T47D (cell line): ENCODE measurements around the gene KCNG3.
A peak's percentile ranks its signal among the peaks of the same experiment; 100 is the strongest.

Experiments
- DNase-seq, 2 experiments: peaks; one replicate each; pipeline versions ENCODE4 v3.0.0 to v3.0.0-alpha.2; 2011 to 2012; ENCODE audit warnings: low read depth in 1 of 2, low spot score in 1 of 2
- JUND ChIP-seq: IDR thresholded peaks from 2 replicates; pipeline ENCODE4 v1.6.1; 2012; ENCODE audit warnings: low read depth
- in situ Hi-C: cut with HindIII; loops from 2 replicates; pipeline ENCODE4 v1.10.0; 2016; ENCODE audit warnings: low sequenced_read_pairs, low pct_unique_long_range_greater_than_20kb

KCNG3 gene, protein sequence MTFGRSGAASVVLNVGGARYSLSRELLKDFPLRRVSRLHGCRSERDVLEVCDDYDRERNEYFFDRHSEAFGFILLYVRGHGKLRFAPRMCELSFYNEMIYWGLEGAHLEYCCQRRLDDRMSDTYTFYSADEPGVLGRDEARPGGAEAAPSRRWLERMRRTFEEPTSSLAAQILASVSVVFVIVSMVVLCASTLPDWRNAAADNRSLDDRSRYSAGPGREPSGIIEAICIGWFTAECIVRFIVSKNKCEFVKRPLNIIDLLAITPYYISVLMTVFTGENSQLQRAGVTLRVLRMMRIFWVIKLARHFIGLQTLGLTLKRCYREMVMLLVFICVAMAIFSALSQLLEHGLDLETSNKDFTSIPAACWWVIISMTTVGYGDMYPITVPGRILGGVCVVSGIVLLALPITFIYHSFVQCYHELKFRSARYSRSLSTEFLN

DNA sequence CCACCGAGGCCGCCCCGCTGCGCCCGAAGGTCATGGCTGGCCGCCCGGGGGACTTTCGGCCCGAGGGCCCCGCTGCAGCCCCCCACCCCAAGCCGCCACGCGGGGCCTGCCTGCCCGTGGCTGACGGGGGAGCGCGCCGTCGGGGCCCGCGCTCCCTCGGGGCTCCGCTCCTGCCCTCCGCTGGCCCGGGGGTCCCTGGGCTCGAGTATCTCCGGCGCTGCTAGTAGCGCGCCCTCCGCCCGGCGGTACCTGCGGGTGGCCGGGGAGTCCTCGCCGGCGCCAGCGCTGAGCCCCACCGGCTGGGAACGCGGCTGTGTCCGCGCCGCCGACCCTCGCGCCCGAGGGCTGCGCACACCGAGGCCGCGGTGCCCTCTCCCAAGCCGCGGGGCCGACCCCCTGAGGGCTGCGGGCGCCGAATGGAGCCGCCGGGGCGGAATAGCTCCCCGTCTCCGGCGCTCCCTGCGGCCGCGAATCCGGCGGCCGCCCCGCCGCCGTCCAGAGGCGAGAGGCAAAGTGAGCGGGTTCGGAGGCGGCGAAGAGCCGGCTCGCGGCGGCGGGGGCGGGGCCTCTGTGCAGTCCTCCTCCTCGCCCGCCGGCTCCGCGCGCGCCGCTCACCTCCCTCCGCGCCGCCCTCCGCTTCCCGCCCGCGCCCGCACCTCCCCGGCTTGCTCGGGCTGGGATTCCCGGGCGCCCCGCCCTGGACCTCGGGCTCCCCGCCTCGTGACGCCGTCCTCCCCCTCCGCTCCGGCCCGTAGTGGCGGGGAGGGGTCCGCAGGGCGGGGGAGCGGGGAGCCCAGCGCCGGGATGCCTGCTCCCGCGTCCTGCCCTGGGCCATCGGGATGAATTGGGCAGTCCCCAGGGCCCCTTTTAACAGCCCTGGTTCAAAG is at the start of gene KCNG3:
Gene KCNG3, minus strand, starts transcription at position 515 of the 887 bp plus-strand sequence. Its CDS starts 481 bp downstream, at position 34.
- TF ChIP-seq JUND, result no peak
- DNase-seq, result peak; percentile 71 to 74
- in situ Hi-C loops, result no loop called here

DNA sequence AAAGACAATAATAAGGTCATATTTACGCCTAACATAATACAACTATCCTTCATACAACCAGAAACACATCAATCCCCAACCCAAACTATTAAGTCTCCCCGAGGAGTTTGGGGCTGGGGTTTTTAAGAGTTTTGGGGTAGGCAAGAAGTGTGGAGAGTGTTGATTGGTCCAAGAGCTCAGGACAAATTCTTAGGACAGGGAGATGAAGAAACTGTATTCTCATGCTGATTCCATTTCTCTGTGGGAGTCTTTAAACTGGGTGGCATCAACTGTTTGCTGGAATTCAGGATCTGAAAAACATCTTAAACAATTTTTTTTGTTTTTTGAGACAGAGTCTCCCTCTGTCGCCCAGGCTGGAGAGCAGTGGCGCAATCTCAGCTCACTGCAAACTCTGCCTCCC is 49.1 kb upstream of the KCNG3 start:
- in situ Hi-C loops, result no loop called here
- no peak for TF ChIP-seq JUND
- no peak for DNase-seq

DNA sequence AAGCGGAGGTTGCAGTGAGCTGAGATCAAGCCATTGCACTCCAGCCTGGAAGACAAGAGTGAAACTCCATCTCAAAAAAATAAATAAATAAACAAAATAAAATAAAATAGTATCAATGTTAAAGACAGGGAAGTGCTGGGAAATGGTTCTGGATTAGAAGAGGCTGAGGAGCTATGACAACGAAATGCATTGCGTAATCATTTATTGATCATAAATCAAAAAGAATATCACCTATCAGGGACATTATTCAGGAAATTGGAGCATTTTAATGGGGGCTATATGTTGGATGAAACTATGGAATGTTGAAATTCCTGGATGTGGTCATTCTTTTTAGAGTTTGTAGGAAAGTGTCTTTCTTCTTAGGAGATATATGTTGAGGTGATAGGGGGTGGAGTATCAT is 43.7 kb upstream of the KCNG3 start:
- no peak for DNase-seq
- TF ChIP-seq JUND, result no peak
- in situ Hi-C loops, result no loop called here

DNA sequence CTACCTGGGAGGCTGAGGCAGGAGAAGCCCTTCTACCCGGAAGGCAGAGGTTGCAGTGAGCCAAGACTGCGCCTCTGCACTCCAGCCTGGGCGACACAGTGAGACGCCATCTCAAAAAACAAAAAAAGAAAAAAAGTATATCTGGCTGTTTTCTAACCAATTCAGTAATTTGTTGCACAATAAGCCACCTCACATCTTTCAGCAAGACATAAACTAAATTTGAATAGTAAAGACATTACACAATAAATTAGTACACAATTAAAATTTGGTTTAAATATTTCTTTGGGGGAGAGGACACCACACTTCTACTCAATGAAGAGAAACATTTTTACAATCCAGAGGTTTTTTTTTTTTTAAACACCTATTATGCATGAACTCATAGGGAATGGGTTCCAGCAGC is 38.6 kb upstream of the KCNG3 start:
- DNase-seq, result no peak
- no peak for TF ChIP-seq JUND
- in situ Hi-C loops, result no loop called here

DNA sequence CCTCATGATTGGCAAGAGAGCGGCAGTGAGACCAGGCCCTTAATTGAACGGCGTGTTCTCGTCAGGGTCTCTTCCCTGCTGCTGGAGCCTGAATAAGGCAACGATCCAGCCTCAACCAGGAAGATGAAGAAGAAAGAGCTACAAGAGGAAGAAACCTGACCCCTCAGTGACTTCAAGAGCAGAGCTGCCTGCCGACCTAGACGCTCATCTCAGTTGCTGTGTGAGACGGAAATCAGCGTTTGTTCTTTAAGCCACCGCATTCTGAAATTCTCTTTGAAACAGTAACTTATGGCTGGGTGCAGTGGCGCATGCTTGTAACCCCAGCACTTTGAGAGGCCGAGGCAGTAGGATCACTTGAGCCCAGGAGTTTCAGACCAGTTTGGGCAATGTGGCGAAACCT is 29.6 kb upstream of the KCNG3 start:
- TF ChIP-seq JUND, result no peak
- in situ Hi-C loops, result no loop called here
- DNase-seq, result no peak

DNA sequence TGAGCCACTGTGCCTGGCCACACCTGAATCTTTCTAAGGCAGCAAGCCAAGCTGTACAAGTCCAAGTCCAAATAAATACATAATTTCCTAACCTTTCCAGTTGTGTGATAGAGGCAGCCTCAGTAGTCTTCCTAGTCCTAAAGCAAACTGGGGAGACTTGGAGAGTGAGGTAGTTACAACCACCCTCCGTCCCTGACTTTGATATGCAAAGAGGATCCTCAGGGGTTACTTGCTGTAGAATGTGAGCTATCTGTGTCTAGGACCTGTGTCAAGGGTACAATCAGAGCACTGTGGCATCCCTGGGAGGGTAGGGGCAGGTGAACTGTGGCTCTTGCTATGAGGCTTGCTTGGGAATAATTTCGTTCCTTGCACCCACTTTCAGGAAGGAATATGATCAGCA is 28.3 kb upstream of the KCNG3 start:
- TF ChIP-seq JUND, result no peak
- in situ Hi-C loops, result no loop called here
- DNase-seq, result no peak

DNA sequence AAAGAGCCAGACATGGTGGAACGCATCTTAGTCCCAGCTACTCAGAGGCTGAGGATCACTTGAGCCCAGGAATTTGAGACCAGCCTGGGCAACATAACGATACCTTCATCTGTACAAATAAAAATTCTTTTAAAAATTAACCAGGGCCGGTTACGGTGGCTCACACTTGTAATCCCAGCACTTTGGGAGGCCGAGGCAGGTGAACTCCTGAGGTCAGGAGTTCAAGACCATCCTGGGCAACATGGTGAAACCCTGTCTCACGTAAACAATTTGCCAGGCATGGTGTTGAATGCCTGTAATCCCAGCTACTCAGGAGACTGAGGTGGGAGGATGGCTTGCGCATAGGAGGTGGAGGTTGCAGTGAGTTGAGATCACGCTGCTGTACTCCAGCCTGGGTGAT is 25.8 kb upstream of the KCNG3 start:
- TF ChIP-seq JUND, result no peak
- in situ Hi-C loops, result no loop called here
- DNase-seq, result no peak

DNA sequence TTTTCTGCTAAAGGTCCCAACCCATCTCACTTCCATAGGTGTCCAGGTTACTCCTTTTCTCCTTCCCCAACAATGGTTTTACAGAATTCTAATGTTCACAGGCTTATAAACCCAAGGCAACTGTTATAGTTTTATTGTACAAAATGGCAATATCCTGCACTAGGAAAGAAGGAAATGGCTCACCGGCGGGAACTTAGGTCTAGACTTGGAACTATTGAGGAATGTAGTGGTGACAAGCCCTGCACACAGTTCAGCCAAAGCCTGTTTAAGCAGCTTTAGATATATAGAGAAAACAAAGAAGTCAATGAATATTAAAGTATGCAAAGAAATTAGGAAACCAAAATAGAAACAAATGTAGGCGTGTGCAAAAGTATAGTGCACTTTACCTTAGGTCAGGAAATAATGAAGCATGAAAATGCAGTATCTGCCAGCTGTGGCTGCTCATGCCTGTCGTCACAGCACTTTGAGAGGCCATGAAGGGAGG is 22.7 kb upstream of the KCNG3 start:
- TF ChIP-seq JUND, result no peak
- no peak for DNase-seq
- in situ Hi-C loops, result no loop called here

DNA sequence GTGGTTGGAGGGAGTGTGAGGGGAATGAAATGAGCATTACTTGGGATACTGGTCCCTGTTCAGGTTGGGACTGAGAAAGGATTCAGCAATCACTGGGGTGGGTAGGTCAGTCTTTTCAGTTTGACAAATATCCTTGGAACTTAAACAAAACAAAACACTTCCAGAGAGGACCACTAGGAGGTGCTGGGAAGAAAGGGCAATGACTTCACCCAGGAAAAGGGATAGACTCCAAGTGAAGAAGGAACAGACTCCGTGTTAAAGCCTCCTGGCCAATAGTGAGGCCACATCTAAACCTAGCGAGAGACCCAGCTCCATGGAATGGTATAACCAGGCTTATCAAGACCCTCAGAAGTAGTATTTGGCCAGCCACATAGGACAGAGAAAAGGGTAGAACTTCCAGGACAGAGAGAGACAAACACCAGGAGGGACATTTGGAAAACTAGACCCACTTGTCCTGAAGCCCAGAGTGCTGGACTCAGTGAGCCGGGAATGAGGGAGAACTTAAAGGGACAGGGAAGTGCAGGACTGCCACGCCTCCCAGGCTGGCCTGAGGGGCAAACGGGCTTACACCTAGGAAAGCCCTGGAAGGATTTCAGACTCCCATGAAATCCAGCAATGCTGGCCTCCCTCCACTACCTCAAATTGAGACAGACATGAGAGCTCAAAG is 19.6 kb upstream of the KCNG3 start:
- no peak for TF ChIP-seq JUND
- in situ Hi-C loops, result no loop called here
- DNase-seq, result peak in 1 of 2 experiments; percentile 78

DNA sequence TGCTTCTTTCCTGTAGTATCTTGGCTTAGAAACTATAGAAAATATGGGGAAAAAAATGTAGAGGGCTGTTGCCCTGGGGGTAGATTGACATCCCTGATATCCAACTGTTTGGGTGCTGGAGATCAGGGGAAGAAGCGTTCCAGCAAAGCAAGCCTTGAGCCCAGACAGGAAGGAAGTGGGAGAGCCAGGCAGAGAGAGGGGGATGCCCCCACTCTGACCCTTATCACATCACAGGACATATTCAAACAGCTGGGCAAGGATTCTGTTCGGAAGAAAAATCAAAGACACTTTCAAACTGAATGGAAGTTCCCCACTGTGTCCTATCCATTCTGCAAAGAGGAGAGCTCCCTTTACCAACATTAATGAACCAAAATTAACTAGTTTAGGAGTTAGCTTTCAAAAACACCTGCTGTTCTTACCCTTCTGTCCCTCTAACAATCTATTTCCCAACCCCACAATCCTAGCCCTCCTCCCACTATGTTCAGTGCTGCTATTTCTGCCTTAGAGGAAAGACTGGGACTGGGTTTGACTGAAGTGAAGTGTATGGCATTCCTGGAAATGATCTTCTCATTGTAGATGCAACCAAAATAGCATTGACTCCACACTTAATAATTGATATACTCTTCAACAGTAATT is 16.9 kb upstream of the KCNG3 start:
- no peak for DNase-seq
- in situ Hi-C loops, result no loop called here
- no peak for TF ChIP-seq JUND

DNA sequence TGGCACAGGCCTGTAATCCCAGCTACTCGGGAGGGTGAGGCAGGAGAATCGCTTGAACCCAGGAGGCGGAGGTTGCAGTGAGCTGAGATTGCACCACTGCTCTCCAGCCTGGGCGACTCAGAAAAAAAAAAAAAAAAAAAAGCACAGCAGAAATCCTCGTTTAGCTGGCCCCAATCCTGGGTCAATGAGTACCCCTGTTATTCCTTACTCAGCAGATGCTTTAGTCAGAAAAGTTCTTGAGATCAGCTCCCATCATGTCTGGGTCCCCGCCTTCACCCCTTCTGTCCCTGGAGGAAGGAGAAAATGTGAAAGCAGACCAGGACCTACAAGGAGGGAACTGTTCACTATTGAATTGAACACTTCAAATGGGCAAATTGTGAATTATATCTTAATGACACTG is 16.4 kb upstream of the KCNG3 start:
- TF ChIP-seq JUND, result no peak
- DNase-seq, result no peak
- in situ Hi-C loops, result no loop called here
